WERI-Rb-1 (cell line): ENCODE results near the gene RAB3C.
"Not testable (repeated sequence)": the region's sequence is repeated elsewhere in the genome, so short reads cannot be mapped to it uniquely, and the experiment has no call there.

ENCODE experiments used
- DNase-seq: peaks from one replicate; pipeline ENCODE4 v3.0.0-alpha.2; 2020
- H3K27ac ChIP-seq: fragments of 250-450 bp; sonication (Bioruptor Pico); 2 replicates; pipeline ENCODE4 v1.5.1; 2020; ENCODE audit warnings: mild to moderate bottlenecking, moderate library complexity
- H3K27me3 ChIP-seq: fragments of 250-450 bp; sonication (Bioruptor Pico); 2 replicates; pipeline ENCODE4 v1.5.1; 2021; ENCODE audit warnings: mild to moderate bottlenecking, low read depth, moderate library complexity; ENCODE audit not compliant: insufficient read depth, severe bottlenecking
- H3K36me3 ChIP-seq: fragments of 250-450 bp; sonication (Bioruptor Pico); 2 replicates; pipeline ENCODE4 v1.5.1; 2020; ENCODE audit warnings: mild to moderate bottlenecking, moderate library complexity
- H3K4me3 ChIP-seq: 2 replicates; pipeline ENCODE4 v1.5.1; 2011; ENCODE audit warnings: low read depth, mild to moderate bottlenecking, control low read depth, low read length
- H3K9me3 ChIP-seq: fragments of 250-450 bp; sonication (Bioruptor Pico); 2 replicates; pipeline ENCODE4 v1.5.1; 2021; ENCODE audit warnings: mild to moderate bottlenecking, moderate library complexity; ENCODE audit not compliant: severe bottlenecking
- CTCF ChIP-seq: IDR thresholded peaks from 2 replicates; pipeline ENCODE4 v1.5.1; 2011; ENCODE audit warnings: low read depth, mild to moderate bottlenecking, control low read depth, inconsistent platforms, low read length

Gene RAB3C

GRCh38 chr5:58571501-58571900 is 11.4 kb upstream of the RAB3C start:
- no peak for DNase-seq
- Histone ChIP-seq H3K4me3 (no peak overlapping the region), H3K27ac (no peak overlapping the region), H3K27me3 (no peaks in the 10 kb centered on the region), H3K9me3 (peaks cover 3% of the 10 kb centered on the region), H3K36me3 (no peaks in the 10 kb centered on the region)
- no peak for TF ChIP-seq CTCF

GRCh38 chr5:58572973-58573372 is 9.9 kb upstream of the RAB3C start:
- H3K27me3 ChIP-seq, DNase-seq, H3K36me3 ChIP-seq, H3K4me3 ChIP-seq, H3K9me3 ChIP-seq, H3K27ac ChIP-seq: not testable (repeated sequence)

GRCh38 chr5:58579781-58580180 is 3.1 kb upstream of the RAB3C start:
- no peak for DNase-seq
- H3K9me3 ChIP-seq, result no peaks in the 10 kb centered on the region
- no peak for TF ChIP-seq CTCF
- no peak overlapping the region for H3K27ac ChIP-seq
- peaks cover 3% of the 10 kb centered on the region; the same call in 1 of the 2 replicates for H3K36me3 ChIP-seq
- H3K4me3 ChIP-seq, result no peak overlapping the region
- H3K27me3 ChIP-seq, result no peaks in the 10 kb centered on the region

- DNase-seq, result peak; percentile 77
- no peaks in the 10 kb centered on the region for H3K27me3 ChIP-seq
- no peak for TF ChIP-seq CTCF
- H3K9me3 ChIP-seq, result no peaks in the 10 kb centered on the region
- H3K36me3 ChIP-seq, result peaks cover 3% of the 10 kb centered on the region; the same call in 1 of the 2 replicates
- peak overlapping the region; percentile 57 for H3K27ac ChIP-seq
- H3K4me3 ChIP-seq, result peak overlapping the region; percentile 100
Observed at GRCh38 chr5:58582019-58582802, 664 bp upstream of the RAB3C start.

- no peaks in the 10 kb centered on the region for H3K27me3 ChIP-seq
- DNase-seq, result no peak
- H3K4me3 ChIP-seq, result no peak overlapping the region
- no peaks in the 10 kb centered on the region for H3K9me3 ChIP-seq
- H3K36me3 ChIP-seq, result no peaks in the 10 kb centered on the region
- TF ChIP-seq CTCF, result no peak
- H3K27ac ChIP-seq, result no peak overlapping the region
Observed at GRCh38 chr5:58595952-58596351, 13.1 kb downstream of the RAB3C start.

- H3K36me3 ChIP-seq, result no peaks in the 10 kb centered on the region
- H3K4me3 ChIP-seq, result no peak overlapping the region
- H3K27ac ChIP-seq, result no peak overlapping the region
- no peaks in the 10 kb centered on the region for H3K9me3 ChIP-seq
- no peak for DNase-seq
- TF ChIP-seq CTCF, result no peak
- H3K27me3 ChIP-seq, result no peaks in the 10 kb centered on the region
Observed at GRCh38 chr5:58598440-58598839, 15.6 kb downstream of the RAB3C start.
